Airway epithelial cell (primary cell): ENCODE results near the gene ACTG1. TPM values are rescaled to one million over a fixed set of nuclear protein-coding genes. Genes with fewer than 3 reads are reported as not detected.

Experiments
- total RNA-seq: library from RNA; depleted of rRNA; stranded (reverse); fragments of >200 nt; gene quantifications from 2 replicates; pipeline ENCODE4 v1.2.3, GENCODE V29; 2015

Gene ACTG1
- total RNA-seq, result 6,098 and 7,194 TPM in 2 replicates

GRCh38 chr17:81512562-81513371 is at the start of gene ACTG1:
ACTG1 (minus strand) TSS chr17:81512799; CDS start chr17:81512354, 445 bp downstream.

GRCh38 chr17:81552244-81553017 is 39.8 kb upstream of the ACTG1 start, which contains the start of gene FAAP100:
FAAP100 (minus strand) TSS chr17:81552353; CDS start chr17:81552330, 23 bp downstream.

GRCh38 chr17:81527591-81528383 is 15.2 kb upstream of the ACTG1 start, which contains the start of gene FSCN2:
FSCN2 (plus strand) TSS chr17:81528377; CDS start chr17:81528532, 155 bp downstream.

Other genes with a start within 250 kb of the ACTG1 start
- 77.4 and 88.4 TPM in 2 replicates for gene SLC38A10, start 217.5 kb downstream of the ACTG1 start, total RNA-seq
- 6.0 and 7.1 TPM in 2 replicates for gene BAHCC1, start 117.3 kb downstream of the ACTG1 start, total RNA-seq
- 0.14 TPM in 1 of 2 replicates, not detected in the other for gene FSCN2, start 15.6 kb upstream of the ACTG1 start, total RNA-seq
- gene FAAP100, start 39.6 kb upstream of the ACTG1 start, total RNA-seq, result 29.6 and 38.2 TPM in 2 replicates
- gene NPLOC4, start 124.3 kb upstream of the ACTG1 start, total RNA-seq, result 45.6 and 57.5 TPM in 2 replicates
- gene TSPAN10, start 124.4 kb upstream of the ACTG1 start, total RNA-seq, result 0.63 and 0.74 TPM in 2 replicates
- gene PDE6G, start 143.7 kb upstream of the ACTG1 start, total RNA-seq, result 1.4 TPM in 1 of 2 replicates, not detected in the other
- gene OXLD1, start 153.8 kb upstream of the ACTG1 start, total RNA-seq, result 27.8 and 34.8 TPM in 2 replicates
- 23.0 and 27.5 TPM in 2 replicates for gene CCDC137, start 153.9 kb upstream of the ACTG1 start, total RNA-seq
- 45.1 and 45.5 TPM in 2 replicates for gene ARL16, start 171.0 kb upstream of the ACTG1 start, total RNA-seq
- gene HGS, start 171.2 kb upstream of the ACTG1 start, total RNA-seq, result 79.4 and 92.7 TPM in 2 replicates
- 136 and 143 TPM in 2 replicates for gene MRPL12, start 190.6 kb upstream of the ACTG1 start, total RNA-seq
- gene SLC25A10, start 199.5 kb upstream of the ACTG1 start, total RNA-seq, result 56.4 and 66.7 TPM in 2 replicates